ENCODE measurements around the gene LY6G6D.

Gene LY6G6D

DNA sequence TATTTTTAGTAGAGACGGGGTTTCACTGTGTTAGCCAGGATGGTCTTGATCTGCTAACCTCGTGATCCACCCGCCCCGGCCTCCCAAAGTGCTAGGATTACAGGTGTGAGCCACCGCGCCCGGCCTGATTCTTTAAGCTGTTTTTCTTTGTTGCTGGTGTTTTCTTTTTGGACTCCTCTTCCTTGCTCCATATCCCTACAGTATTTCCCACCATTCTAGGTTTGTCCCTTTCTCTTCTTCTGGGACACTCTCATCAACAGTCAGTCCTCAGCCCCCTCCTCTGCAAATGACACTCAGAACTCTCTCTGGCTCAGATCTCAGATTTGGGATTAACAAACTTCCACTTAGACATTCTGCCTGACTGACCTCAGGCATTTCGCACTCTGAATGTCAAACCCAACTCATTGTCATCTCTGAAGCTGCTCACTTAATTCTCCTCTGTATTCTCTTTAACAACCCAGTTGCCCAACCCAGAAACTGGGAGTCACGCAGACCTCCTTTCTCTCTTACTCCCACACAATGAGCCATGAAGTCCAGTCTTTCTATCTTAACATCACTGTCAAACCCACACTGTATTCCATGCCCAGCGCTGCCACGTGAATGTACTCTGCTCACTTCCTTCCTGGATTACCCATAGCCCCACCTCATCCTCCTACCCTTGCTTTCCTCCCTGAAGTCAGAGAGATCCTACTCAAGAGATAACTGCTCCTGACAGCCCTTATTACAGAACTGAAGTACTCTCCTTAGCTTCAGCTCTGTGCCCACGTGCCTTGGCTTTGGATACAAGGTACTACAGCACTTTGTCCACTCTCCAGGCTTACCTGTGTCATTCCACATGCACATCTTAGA, 10.6 kb downstream of the LY6G6D start:
- Histone ChIP-seq H3K9ac (ENCODE audit: low read length) (no peak overlapping the region), H3K4me1 (ENCODE audit: insufficient read depth, low read length, severe bottlenecking) (peaks cover 35% of the 10 kb centered on the region), H4K20me1 (ENCODE audit: insufficient read depth, low read length) (no peaks in the 10 kb centered on the region)

GRCh38 chr6:31727034-31727716, 12.0 kb downstream of the LY6G6D start:
- H4K20me1 ChIP-seq (ENCODE audit: insufficient read depth, low read length), result no peaks in the 10 kb centered on the region
- H3K9me2 ChIP-seq (ENCODE audit: low read depth, low read length), result no peaks in the 10 kb centered on the region
- peaks cover 13% of the 10 kb centered on the region for H3F3A ChIP-seq (ENCODE audit: insufficient read depth, low read length)
- H3K9me3 ChIP-seq (ENCODE audit: low read length), result no peaks in the 10 kb centered on the region
- H3K27me3 ChIP-seq (ENCODE audit: insufficient read depth, low read length), result no peaks in the 10 kb centered on the region
- H3K36me3 ChIP-seq (ENCODE audit: insufficient read depth, low read length), result peaks cover 25% of the 10 kb centered on the region
- peak overlapping the region; percentile 1 for H3K4me3 ChIP-seq (ENCODE audit: low read depth, low read length, poor library complexity, severe bottlenecking)
- H3K4me1 ChIP-seq (ENCODE audit: insufficient read depth, low read length, severe bottlenecking), result peaks cover 35% of the 10 kb centered on the region
- no peak overlapping the region for H2AFZ ChIP-seq (ENCODE audit: low read length)
- H3K79me2 ChIP-seq (ENCODE audit: insufficient read depth, low read length), result no peaks in the 10 kb centered on the region
- TF ChIP-seq EZH2 (IDR thresholded peaks at IDR 0.05; ENCODE audit: borderline replicate concordance, low read length), result no peak
- TF ChIP-seq, protein P1, sequence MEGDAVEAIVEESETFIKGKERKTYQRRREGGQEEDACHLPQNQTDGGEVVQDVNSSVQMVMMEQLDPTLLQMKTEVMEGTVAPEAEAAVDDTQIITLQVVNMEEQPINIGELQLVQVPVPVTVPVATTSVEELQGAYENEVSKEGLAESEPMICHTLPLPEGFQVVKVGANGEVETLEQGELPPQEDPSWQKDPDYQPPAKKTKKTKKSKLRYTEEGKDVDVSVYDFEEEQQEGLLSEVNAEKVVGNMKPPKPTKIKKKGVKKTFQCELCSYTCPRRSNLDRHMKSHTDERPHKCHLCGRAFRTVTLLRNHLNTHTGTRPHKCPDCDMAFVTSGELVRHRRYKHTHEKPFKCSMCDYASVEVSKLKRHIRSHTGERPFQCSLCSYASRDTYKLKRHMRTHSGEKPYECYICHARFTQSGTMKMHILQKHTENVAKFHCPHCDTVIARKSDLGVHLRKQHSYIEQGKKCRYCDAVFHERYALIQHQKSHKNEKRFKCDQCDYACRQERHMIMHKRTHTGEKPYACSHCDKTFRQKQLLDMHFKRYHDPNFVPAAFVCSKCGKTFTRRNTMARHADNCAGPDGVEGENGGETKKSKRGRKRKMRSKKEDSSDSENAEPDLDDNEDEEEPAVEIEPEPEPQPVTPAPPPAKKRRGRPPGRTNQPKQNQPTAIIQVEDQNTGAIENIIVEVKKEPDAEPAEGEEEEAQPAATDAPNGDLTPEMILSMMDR (IDR thresholded peaks at IDR 0.05; ENCODE audit: low read length), result no peak
- H3K9ac ChIP-seq (ENCODE audit: low read length), result peak overlapping the region; percentile 32; the same call in 1 of the 2 replicates
- H3K27ac ChIP-seq (ENCODE audit: low read depth, low read length, poor library complexity, severe bottlenecking), result peak overlapping the region; percentile 93
- peak overlapping the region; percentile 42 for H3K4me2 ChIP-seq (ENCODE audit: low read length)

More for the DNA sequence above, 10.6 kb downstream of the LY6G6D start:
- H3K36me3 ChIP-seq (ENCODE audit: insufficient read depth, low read length), result peaks cover 13% of the 10 kb centered on the region
- H2AFZ ChIP-seq (ENCODE audit: low read length), result no peak overlapping the region
- H3F3A ChIP-seq (ENCODE audit: insufficient read depth, low read length), result peaks cover 11% of the 10 kb centered on the region
- H3K79me2 ChIP-seq (ENCODE audit: insufficient read depth, low read length), result no peaks in the 10 kb centered on the region
- H3K4me3 ChIP-seq (ENCODE audit: low read depth, low read length, poor library complexity, severe bottlenecking), result no peak overlapping the region
- TF ChIP-seq EZH2 (IDR thresholded peaks at IDR 0.05; ENCODE audit: borderline replicate concordance, low read length), result no peak
- H3K9me3 ChIP-seq (ENCODE audit: low read length), result no peaks in the 10 kb centered on the region
- H3K9me2 ChIP-seq (ENCODE audit: low read depth, low read length), result no peaks in the 10 kb centered on the region
- H3K27me3 ChIP-seq (ENCODE audit: insufficient read depth, low read length), result 0 out of 2 replicates have a peak, but pooled peaks cover under 1% of the 10 kb centered on the region
- no peak overlapping the region for H3K27ac ChIP-seq (ENCODE audit: low read depth, low read length, poor library complexity, severe bottlenecking)
- H3K4me2 ChIP-seq (ENCODE audit: low read length), result no peak overlapping the region

DNA sequence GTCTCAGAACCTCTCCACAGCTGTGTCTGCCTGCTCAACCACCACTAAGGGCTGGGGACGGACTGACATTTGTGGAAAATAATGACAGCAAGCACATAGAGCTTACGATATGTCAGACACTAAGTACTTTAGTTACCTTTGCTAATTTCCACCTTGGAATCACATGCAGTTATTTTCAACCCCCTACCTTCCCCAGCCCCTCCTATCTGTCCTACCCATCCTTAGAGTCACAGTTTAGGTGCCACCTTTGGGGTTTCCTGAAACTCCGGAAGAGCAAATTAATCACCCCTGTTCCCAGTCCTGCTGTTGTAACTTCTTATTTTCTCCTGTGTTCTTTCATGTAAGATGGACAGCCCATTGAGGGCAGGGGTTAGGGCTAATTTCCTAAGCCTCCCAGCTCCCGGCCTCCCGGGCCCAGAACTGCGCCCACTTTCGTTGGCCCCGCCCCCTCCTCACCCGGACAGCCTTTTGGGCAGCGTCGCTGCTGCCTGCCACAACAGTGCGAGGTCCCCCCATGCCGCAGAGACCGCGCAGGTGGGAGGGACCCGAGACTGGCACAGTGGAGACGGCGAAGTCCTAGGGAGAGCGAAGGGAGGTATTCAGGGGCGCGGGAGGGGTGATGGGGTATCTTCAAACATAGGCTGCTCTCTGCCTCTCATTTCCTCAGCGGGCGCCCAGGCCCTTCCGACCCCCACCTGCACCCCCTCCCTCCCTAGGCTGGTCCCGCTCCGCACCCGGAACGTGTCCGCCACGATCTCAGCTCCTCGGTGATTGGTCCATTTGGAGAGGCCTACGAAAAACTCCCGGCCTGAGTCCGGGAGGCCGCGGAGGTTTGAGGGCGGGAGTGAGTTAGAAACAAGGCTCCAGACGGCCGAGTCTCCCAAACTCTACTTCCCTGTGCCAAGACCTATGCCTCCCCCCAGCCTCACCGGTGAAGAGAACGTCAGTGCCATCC, 12.8 kb downstream of the LY6G6D start:
- Histone ChIP-seq H2AFZ (ENCODE audit: low read length) (no peak overlapping the region), H3K27me3 (ENCODE audit: insufficient read depth, low read length) (no peaks in the 10 kb centered on the region), H3K79me2 (ENCODE audit: insufficient read depth, low read length) (no peaks in the 10 kb centered on the region), H3K36me3 (ENCODE audit: insufficient read depth, low read length) (peaks cover 30% of the 10 kb centered on the region), H3K9me3 (ENCODE audit: low read length) (no peaks in the 10 kb centered on the region), H3K4me3 (ENCODE audit: low read depth, low read length, poor library complexity, severe bottlenecking) (peak overlapping the region; percentile 7), H3K4me1 (ENCODE audit: insufficient read depth, low read length, severe bottlenecking) (peaks cover 35% of the 10 kb centered on the region), H3K4me2 (ENCODE audit: low read length) (peak overlapping the region; percentile 42; the same call in 1 of the 2 replicates), H3K27ac (ENCODE audit: low read depth, low read length, poor library complexity, severe bottlenecking) (peak overlapping the region; percentile 93), H3K9ac (ENCODE audit: low read length) (peak overlapping the region; percentile 33; the same call in 1 of the 2 replicates), H3K9me2 (ENCODE audit: low read depth, low read length) (no peaks in the 10 kb centered on the region), H4K20me1 (ENCODE audit: insufficient read depth, low read length) (no peaks in the 10 kb centered on the region), H3F3A (ENCODE audit: insufficient read depth, low read length) (peaks cover 13% of the 10 kb centered on the region)
- TF ChIP-seq, protein P1 (IDR thresholded peaks at IDR 0.05; ENCODE audit: low read length), result no peak
- no peak for TF ChIP-seq EZH2 (IDR thresholded peaks at IDR 0.05; ENCODE audit: borderline replicate concordance, low read length)

Measured in OCI-LY1 (cell line).